ENCODE results near the gene LPP. TPM values are rescaled to one million over a fixed set of nuclear protein-coding genes. Genes with fewer than 3 reads are reported as not detected.

LPP gene
- total and polyA plus RNA-seq, 9 donors, result 15.9 to 280 (median 134) TPM

DNA sequence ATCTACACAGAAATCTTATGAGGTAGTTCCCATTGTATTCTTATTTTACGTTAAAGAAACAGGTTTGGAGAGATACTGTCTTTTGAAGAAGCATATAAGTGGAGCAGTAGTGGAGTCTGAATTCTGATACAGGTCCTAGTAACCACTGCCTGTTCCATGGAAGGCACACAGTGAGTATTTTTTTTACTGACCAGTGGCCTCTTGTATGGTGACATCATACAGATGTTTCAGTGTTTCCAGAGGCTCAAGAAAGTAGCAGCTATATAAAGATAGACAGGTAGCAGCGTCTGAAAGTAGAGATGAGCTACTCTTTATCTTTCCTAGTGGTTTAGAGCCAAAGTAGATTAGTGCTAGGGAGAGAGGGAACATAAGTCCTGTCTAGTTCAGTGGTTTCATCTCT, 173.5 kb downstream of the LPP start:
- H3K27me3 ChIP-seq, result no peaks in the 10 kb centered on the region
- H3K9me3 ChIP-seq, result no peaks in the 10 kb centered on the region
- no peak overlapping the region for H3K27ac ChIP-seq
- DNase-seq, result no peak
- intact Hi-C loops (cut with DNase I), result no loop called here
- WGBS, 3 donors, result 79 to 92% (median 90%) methylated on average over 2 of the region's 2 CpGs
- no peak overlapping the region for H3K4me3 ChIP-seq
- H3K36me3 ChIP-seq, result no peaks in the 10 kb centered on the region
- H3K4me1 ChIP-seq (ENCODE audit: insufficient read depth), result peaks cover 3% of the 10 kb centered on the region
- no peak for TF ChIP-seq POLR2A (IDR thresholded peaks at IDR 0.05)

- Histone ChIP-seq H3K4me1 (ENCODE audit: insufficient read depth) (peaks cover 3% of the 10 kb centered on the region), H3K27ac (no peak overlapping the region), H3K36me3 (no peaks in the 10 kb centered on the region), H3K9me3 (no peaks in the 10 kb centered on the region), H3K4me3 (no peak overlapping the region), H3K27me3 (no peaks in the 10 kb centered on the region)
- DNase-seq, result no peak
- WGBS, 3 donors, result 48 to 70% (median 68%) methylated on average over 2 of the region's 2 CpGs
- intact Hi-C loops (cut with DNase I), result no loop called here
- TF ChIP-seq, protein P1, sequence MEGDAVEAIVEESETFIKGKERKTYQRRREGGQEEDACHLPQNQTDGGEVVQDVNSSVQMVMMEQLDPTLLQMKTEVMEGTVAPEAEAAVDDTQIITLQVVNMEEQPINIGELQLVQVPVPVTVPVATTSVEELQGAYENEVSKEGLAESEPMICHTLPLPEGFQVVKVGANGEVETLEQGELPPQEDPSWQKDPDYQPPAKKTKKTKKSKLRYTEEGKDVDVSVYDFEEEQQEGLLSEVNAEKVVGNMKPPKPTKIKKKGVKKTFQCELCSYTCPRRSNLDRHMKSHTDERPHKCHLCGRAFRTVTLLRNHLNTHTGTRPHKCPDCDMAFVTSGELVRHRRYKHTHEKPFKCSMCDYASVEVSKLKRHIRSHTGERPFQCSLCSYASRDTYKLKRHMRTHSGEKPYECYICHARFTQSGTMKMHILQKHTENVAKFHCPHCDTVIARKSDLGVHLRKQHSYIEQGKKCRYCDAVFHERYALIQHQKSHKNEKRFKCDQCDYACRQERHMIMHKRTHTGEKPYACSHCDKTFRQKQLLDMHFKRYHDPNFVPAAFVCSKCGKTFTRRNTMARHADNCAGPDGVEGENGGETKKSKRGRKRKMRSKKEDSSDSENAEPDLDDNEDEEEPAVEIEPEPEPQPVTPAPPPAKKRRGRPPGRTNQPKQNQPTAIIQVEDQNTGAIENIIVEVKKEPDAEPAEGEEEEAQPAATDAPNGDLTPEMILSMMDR (IDR thresholded peaks at IDR 0.05), result no peak
- TF ChIP-seq EP300 (IDR thresholded peaks at IDR 0.05), result no peak
- TF ChIP-seq POLR2A (IDR thresholded peaks at IDR 0.05), result no peak
Measured at GRCh38 chr3:188330138-188330537, 176.2 kb downstream of the LPP start.

DNA sequence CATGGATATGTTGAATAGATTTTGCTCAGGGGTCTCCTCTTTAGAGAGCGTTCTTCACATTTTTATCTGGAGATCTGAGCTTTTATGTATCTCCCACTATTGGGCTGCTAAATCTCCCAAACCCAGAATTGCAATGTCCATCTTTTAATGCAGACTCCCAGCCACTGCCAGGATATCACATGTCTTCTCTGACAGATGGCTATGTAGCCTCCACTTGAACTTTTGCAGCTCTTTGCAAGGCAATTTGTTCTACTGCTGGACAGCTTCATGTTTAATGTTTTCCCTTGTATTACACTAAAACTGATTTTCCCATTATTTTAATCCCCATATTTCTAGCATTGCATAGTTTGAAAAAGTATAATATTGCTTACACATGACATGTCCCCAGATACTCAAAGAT, 177.2 kb downstream of the LPP start:
- TF ChIP-seq POLR2A (IDR thresholded peaks at IDR 0.05) (no peak), EP300 (IDR thresholded peaks at IDR 0.05) (no peak)
- TF ChIP-seq, protein P1 (IDR thresholded peaks at IDR 0.05), result no peak
- Histone ChIP-seq H3K27me3 (no peaks in the 10 kb centered on the region), H3K9me3 (no peaks in the 10 kb centered on the region), H3K4me1 (ENCODE audit: insufficient read depth) (peaks cover 3% of the 10 kb centered on the region), H3K4me3 (no peak overlapping the region), H3K36me3 (no peaks in the 10 kb centered on the region), H3K27ac (no peak overlapping the region)
- WGBS, 3 donors, result 97 to 100% (median 100%) methylated on average over 1 of the region's 1 CpG
- intact Hi-C loops (cut with DNase I), result no loop called here
- DNase-seq, result no peak

GRCh38 chr3:188332085-188332484, 178.1 kb downstream of the LPP start:
- no peak for DNase-seq
- peaks cover 3% of the 10 kb centered on the region for H3K4me1 ChIP-seq (ENCODE audit: insufficient read depth)
- 95 to 98% (median 97%) methylated on average over 3 of the region's 3 CpGs for WGBS, 3 donors
- H3K36me3 ChIP-seq, result no peaks in the 10 kb centered on the region
- no peak overlapping the region for H3K4me3 ChIP-seq
- no peak overlapping the region for H3K27ac ChIP-seq
- TF ChIP-seq EP300 (IDR thresholded peaks at IDR 0.05) (no peak), POLR2A (IDR thresholded peaks at IDR 0.05) (no peak)
- TF ChIP-seq, protein P1 (IDR thresholded peaks at IDR 0.05), result no peak
- intact Hi-C loops (cut with DNase I), result no loop called here
- no peaks in the 10 kb centered on the region for H3K27me3 ChIP-seq
- H3K9me3 ChIP-seq, result no peaks in the 10 kb centered on the region

- H3K9me3 ChIP-seq, result no peaks in the 10 kb centered on the region
- TF ChIP-seq POLR2A (IDR thresholded peaks at IDR 0.05) (no peak), EP300 (IDR thresholded peaks at IDR 0.05) (no peak)
- TF ChIP-seq, protein P1 (IDR thresholded peaks at IDR 0.05), result no peak
- no peak overlapping the region for H3K4me3 ChIP-seq
- WGBS, 3 donors, result 80 to 86% (median 84%) methylated on average over 3 of the region's 3 CpGs
- DNase-seq, result no peak
- no peaks in the 10 kb centered on the region for H3K4me1 ChIP-seq (ENCODE audit: insufficient read depth)
- no peaks in the 10 kb centered on the region for H3K36me3 ChIP-seq
- intact Hi-C loops (cut with DNase I), result no loop called here
- H3K27me3 ChIP-seq, result no peaks in the 10 kb centered on the region
- no peak overlapping the region for H3K27ac ChIP-seq
Measured at GRCh38 chr3:188335656-188336055, 181.7 kb downstream of the LPP start.

Measured in ovary (tissue), 9 donors.